RWPE2 (cell line): ENCODE measurements around the gene CNTNAP2.

ENCODE experiments used
- ATAC-seq: fragments of 200-7000 bp; cut with Tn5 transposase; 3 replicates; pipeline ENCODE4 v1.9.1; 2021; ENCODE audit warnings: low read depth
- DNase-seq: peaks from one replicate; pipeline ENCODE4 v3.0.0-alpha.2; 2020; ENCODE audit warnings: low spot score
- H3K27ac ChIP-seq: fragments of 450-650 bp; 2 replicates; pipeline ENCODE4 v1.5.1; 2017; ENCODE audit warnings: mild to moderate bottlenecking; ENCODE audit not compliant: poor library complexity, severe bottlenecking
- H3K27me3 ChIP-seq: fragments of 250-450 bp; sonication (Bioruptor Pico); 2 replicates; pipeline ENCODE4 v1.5.1; 2021; ENCODE audit warnings: mild to moderate bottlenecking, moderate library complexity; ENCODE audit not compliant: insufficient read depth, poor library complexity, severe bottlenecking
- H3K36me3 ChIP-seq: fragments of 250-450 bp; sonication (Bioruptor Pico); 2 replicates; pipeline ENCODE4 v1.5.1; 2020; ENCODE audit warnings: low read depth, mild to moderate bottlenecking, moderate library complexity
- H3K4me1 ChIP-seq: fragments of 250-450 bp; sonication (Bioruptor Pico); 2 replicates; pipeline ENCODE4 v1.5.1; 2021; ENCODE audit warnings: mild to moderate bottlenecking, moderate library complexity; ENCODE audit not compliant: insufficient read depth, poor library complexity, severe bottlenecking
- H3K4me3 ChIP-seq: fragments of 250-450 bp; sonication (Bioruptor Pico); 2 replicates; pipeline ENCODE4 v1.5.1; 2021; ENCODE audit warnings: mild to moderate bottlenecking, moderate library complexity; ENCODE audit not compliant: severe bottlenecking
- H3K9me3 ChIP-seq: fragments of 250-450 bp; sonication (Bioruptor Pico); 2 replicates; pipeline ENCODE4 v1.5.1; 2021; ENCODE audit warnings: mild to moderate bottlenecking, moderate library complexity; ENCODE audit not compliant: severe bottlenecking
- CTCF ChIP-seq: fragments of 450-650 bp; IDR thresholded peaks from one replicate; pipeline ENCODE4 v1.5.1; 2017; ENCODE audit warnings: mild to moderate bottlenecking, moderate library complexity; ENCODE audit not compliant: poor library complexity, severe bottlenecking

CNTNAP2 gene

GRCh38 chr7:148049068-148049467 lies 1932.5 kb downstream of the CNTNAP2 start:
- TF ChIP-seq CTCF: no peak
- Histone ChIP-seq H3K4me3 (no peak overlapping the region), H3K36me3 (no peaks in the 10 kb centered on the region), H3K27ac (no peak overlapping the region), H3K4me1 (no peaks in the 10 kb centered on the region), H3K27me3 (no peaks in the 10 kb centered on the region), H3K9me3 (no peaks in the 10 kb centered on the region)
- ATAC-seq (no peak), DNase-seq (no peak)

GRCh38 chr7:148050492-148051158 lies 1934.0 kb downstream of the CNTNAP2 start:
- Histone ChIP-seq H3K36me3 (no peaks in the 10 kb centered on the region), H3K9me3 (no peaks in the 10 kb centered on the region), H3K27me3 (no peaks in the 10 kb centered on the region), H3K4me1 (no peaks in the 10 kb centered on the region), H3K4me3 (no peak overlapping the region), H3K27ac (no peak overlapping the region)
- no peak for TF ChIP-seq CTCF
- DNase-seq (no peak), ATAC-seq (0 out of 3 replicates have a peak, but pooled peaks have one; percentile 23)

DNA sequence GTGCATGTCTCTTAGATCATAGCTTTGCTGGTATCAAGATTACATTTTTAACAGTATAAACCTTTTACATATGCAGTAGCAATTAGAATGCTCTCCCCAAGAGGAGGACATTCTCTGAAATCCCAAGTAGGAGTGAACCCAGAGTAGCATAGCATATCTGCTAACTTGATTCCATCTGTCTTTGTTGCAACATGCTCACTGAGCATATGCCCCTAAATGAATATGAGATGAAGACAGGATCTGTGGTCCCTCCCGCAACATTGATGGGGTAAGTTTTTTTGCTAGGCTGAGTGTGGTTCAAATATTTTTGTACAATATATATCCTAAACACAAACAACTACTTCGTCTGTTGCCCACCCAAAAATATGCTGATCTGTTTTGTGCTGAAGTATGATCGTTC lies 1939.8 kb downstream of the CNTNAP2 start:
- H3K4me1 ChIP-seq: no peaks in the 10 kb centered on the region
- no peak overlapping the region for H3K27ac ChIP-seq
- ATAC-seq (no peak), DNase-seq (no peak)
- H3K36me3 ChIP-seq: no peaks in the 10 kb centered on the region
- H3K9me3 ChIP-seq: peaks cover 2% of the 10 kb centered on the region
- no peaks in the 10 kb centered on the region for H3K27me3 ChIP-seq
- H3K4me3 ChIP-seq: no peak overlapping the region
- TF ChIP-seq CTCF: no peak

DNA sequence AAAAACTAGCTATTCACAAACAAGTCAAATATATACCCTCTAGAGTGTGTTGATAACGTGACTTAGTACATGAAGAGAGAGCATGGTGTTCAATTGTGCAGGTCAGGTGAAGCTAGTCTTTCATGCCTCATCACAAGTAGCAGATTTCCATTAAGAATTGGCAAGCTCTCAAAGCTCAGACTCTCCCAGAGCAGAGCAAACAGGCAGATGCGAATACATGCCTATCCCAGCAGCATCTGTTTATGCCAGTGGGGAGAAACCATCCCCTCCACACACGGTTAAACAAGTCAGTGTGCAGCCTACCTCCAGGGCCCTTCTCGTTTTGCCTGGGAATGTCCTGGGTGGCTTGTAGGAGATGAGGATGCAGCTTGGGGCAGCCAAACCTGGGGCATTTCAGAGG lies 1941.5 kb downstream of the CNTNAP2 start:
- DNase-seq (no peak), ATAC-seq (no peak)
- no peaks in the 10 kb centered on the region for H3K4me1 ChIP-seq
- H3K27me3 ChIP-seq: no peaks in the 10 kb centered on the region
- peaks cover 2% of the 10 kb centered on the region for H3K9me3 ChIP-seq
- H3K36me3 ChIP-seq: no peaks in the 10 kb centered on the region
- H3K4me3 ChIP-seq: no peak overlapping the region
- TF ChIP-seq CTCF: no peak
- no peak overlapping the region for H3K27ac ChIP-seq

DNA sequence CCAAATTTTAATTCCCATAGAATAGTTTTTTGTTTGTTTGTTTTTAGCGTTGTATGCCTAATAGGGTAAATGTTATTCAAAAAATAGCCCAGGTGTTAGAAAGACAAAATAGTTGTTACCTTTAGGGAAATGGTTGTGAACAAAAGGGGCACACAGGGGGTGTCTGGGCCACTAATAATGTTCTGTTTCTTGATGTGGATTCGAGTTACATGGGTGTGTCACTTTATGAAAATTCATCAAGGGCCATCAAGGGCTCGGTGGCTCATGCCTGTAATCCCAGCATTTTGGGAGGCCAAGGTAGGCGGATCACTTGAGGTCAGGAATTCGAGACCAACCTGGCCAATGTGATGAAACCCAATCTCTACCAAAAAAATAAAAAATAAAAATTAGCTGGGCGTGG lies 1942.2 kb downstream of the CNTNAP2 start:
- Histone ChIP-seq H3K4me3 (no peak overlapping the region), H3K36me3 (no peaks in the 10 kb centered on the region), H3K27ac (no peak overlapping the region), H3K4me1 (no peaks in the 10 kb centered on the region), H3K27me3 (no peaks in the 10 kb centered on the region), H3K9me3 (peaks cover 2% of the 10 kb centered on the region)
- TF ChIP-seq CTCF: no peak
- DNase-seq (no peak), ATAC-seq (no peak)
